ENCODE data around the gene KRTAP12-3. TPM values are rescaled to one million over a fixed set of nuclear protein-coding genes. Genes with fewer than 3 reads are reported as not detected.
"Not testable (repeated sequence)": the region's sequence is repeated elsewhere in the genome, so short reads cannot be mapped to it uniquely, and the experiment has no call there.

The KRTAP12-3 gene
- total RNA-seq, 1 experiment from 2014 or later = not detected

DNA sequence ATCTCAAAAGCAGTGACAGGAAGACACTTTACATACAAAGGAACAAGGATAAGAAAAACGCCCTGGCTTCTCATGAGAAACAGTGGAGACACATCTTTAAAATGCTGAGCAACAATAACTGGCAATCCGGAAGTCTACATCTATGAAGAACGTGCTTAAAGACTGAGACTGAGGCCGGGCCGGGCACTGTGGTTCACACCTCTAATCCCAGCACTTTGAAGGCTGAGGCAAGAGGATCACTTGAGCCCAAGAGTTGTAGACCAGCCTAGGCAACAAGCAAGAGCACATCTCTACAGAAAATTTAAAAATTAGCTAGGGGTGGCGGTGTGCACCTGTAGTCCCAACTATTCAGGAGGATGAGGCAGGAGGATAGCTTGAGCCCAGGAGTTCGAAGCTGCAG, 26.3 kb downstream of the KRTAP12-3 start:
- Mint-ChIP-seq H3K36me3 (ENCODE audit: insufficient read depth, unreplicated experiment) (no peaks in the 10 kb centered on the region), H3K27me3 (ENCODE audit: unreplicated experiment) (peaks cover 99% of the 10 kb centered on the region)

DNA sequence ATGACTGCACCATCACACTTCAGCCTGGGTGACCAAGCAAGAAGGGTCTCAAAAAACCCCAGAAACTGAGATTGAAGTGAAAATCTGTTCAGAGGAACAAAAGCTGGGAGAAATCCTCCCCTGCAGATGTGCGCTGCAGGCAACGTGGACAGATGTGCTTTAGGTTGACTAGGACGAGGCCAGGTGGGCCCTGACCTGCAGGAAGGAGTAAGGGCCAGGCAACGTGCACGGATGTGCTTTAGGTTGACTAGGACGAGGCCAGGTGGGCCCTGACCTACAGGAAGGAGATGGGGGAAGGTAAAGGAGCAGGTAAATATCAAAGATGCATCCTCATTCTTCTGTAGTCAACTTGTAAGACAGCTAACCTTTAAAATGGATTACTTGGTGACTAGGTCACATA, 26.8 kb downstream of the KRTAP12-3 start:
- no peaks in the 10 kb centered on the region for H3K9me3 Mint-ChIP-seq (ENCODE audit: low read depth, unreplicated experiment)
- no TSS peak for BruUV-seq (replicated peaks)
- intact Hi-C loops (cut with micrococcal nuclease; ENCODE audit: unreplicated experiment) = no loop called here

More for the DNA sequence above, 26.3 kb downstream of the KRTAP12-3 start:
- Mint-ChIP-seq H3K27ac (ENCODE audit: unreplicated experiment) (no peak overlapping the region), H3K9me3 (ENCODE audit: low read depth, unreplicated experiment) (no peaks in the 10 kb centered on the region), H3K4me3 (ENCODE audit: low read depth, unreplicated experiment) (no peak overlapping the region), H3K4me1 (ENCODE audit: low read depth, unreplicated experiment) (no peaks in the 10 kb centered on the region)
- BruUV-seq (replicated peaks) = no TSS peak
- TF ChIP-seq, protein P1, sequence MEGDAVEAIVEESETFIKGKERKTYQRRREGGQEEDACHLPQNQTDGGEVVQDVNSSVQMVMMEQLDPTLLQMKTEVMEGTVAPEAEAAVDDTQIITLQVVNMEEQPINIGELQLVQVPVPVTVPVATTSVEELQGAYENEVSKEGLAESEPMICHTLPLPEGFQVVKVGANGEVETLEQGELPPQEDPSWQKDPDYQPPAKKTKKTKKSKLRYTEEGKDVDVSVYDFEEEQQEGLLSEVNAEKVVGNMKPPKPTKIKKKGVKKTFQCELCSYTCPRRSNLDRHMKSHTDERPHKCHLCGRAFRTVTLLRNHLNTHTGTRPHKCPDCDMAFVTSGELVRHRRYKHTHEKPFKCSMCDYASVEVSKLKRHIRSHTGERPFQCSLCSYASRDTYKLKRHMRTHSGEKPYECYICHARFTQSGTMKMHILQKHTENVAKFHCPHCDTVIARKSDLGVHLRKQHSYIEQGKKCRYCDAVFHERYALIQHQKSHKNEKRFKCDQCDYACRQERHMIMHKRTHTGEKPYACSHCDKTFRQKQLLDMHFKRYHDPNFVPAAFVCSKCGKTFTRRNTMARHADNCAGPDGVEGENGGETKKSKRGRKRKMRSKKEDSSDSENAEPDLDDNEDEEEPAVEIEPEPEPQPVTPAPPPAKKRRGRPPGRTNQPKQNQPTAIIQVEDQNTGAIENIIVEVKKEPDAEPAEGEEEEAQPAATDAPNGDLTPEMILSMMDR (IDR thresholded peaks at IDR 0.05; ENCODE audit: unreplicated experiment) = no peak
- DNase-seq = no peak
- intact Hi-C loops (cut with micrococcal nuclease; ENCODE audit: unreplicated experiment) = no loop called here
- CTCF ChIA-PET = no interaction called here

DNA sequence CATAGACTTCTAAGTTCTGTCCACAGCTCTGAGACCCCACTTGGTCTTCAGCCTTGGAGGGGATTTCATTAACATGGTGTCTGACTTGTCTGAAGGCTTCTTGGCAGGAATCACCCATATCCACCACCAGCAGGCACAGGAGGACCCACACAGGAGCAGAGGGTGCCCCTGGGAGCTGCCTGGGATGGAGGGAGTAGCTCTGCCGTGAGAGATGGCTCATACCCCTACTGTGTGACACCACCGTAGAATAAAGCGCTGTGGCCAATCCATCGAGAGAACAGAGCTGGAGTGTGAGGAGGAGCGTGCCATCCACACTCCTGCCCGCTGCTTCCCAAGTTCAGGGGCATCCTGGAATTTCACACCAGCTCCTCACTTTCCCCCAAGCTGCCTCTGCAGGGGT, 27.3 kb downstream of the KRTAP12-3 start:
- BruUV-seq (replicated peaks); H3K4me1 Mint-ChIP-seq (ENCODE audit: low read depth, unreplicated experiment); H3K27ac Mint-ChIP-seq (ENCODE audit: unreplicated experiment); CTCF ChIA-PET; H3K9me3 Mint-ChIP-seq (ENCODE audit: low read depth, unreplicated experiment); DNase-seq; intact Hi-C loops (cut with micrococcal nuclease; ENCODE audit: unreplicated experiment); H3K4me3 Mint-ChIP-seq (ENCODE audit: low read depth, unreplicated experiment); H3K36me3 Mint-ChIP-seq (ENCODE audit: insufficient read depth, unreplicated experiment): not testable (repeated sequence)
- H3K27me3 Mint-ChIP-seq (ENCODE audit: unreplicated experiment) = peaks cover 97% of the 10 kb centered on the region

More for the DNA sequence above, 26.8 kb downstream of the KRTAP12-3 start:
- no peak for DNase-seq
- TF ChIP-seq, protein P1 (IDR thresholded peaks at IDR 0.05; ENCODE audit: unreplicated experiment) = no peak
- CTCF ChIA-PET = no interaction called here
- peaks cover 97% of the 10 kb centered on the region for H3K27me3 Mint-ChIP-seq (ENCODE audit: unreplicated experiment)
- H3K36me3 Mint-ChIP-seq (ENCODE audit: insufficient read depth, unreplicated experiment) = no peaks in the 10 kb centered on the region
- H3K4me3 Mint-ChIP-seq (ENCODE audit: low read depth, unreplicated experiment) = no peak overlapping the region
- H3K4me1 Mint-ChIP-seq (ENCODE audit: low read depth, unreplicated experiment) = no peaks in the 10 kb centered on the region
- no peak overlapping the region for H3K27ac Mint-ChIP-seq (ENCODE audit: unreplicated experiment)

DNA sequence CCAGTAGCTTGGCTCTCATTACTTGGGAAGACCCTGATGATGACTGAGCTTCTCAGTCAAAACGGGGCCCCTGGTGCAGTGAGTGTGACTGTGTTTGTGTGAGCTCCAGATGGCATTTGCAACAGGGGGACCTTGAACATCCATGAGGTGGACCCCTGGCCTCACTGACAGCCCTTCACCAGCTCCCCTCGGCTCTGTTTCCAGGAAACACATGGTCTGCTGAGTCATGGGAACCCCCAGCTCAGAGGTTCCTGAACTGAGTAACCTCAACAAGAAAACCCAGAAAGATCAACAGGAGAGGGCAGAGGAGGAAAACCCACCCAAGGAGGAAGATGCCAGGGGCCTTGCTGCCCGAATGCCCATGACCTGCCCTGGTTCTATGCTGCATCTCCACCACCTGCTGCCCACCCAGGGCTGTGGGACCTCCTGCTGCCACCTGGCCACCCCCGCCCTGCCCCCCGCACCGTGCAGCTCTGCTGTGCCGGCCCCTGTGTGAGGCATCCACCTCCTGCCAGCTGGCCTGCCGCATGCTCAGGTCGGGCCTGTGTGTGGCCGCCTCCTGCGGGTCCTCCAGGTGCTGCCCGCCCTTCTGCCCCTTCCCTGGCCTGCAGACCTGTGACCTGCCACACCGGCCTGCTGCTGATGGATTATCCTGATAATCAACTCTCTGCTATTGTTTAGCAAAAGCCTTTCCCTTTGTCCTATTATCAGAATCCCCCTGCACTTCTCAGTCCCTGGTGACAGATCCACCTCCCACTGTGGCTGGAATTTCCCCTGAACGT, 28.5 kb downstream of the KRTAP12-3 start:
- CTCF ChIA-PET = no interaction called here
- H3K27me3 Mint-ChIP-seq (ENCODE audit: unreplicated experiment) = peaks cover 97% of the 10 kb centered on the region
- no peak for DNase-seq
- no peaks in the 10 kb centered on the region for H3K9me3 Mint-ChIP-seq (ENCODE audit: low read depth, unreplicated experiment)
- no peak overlapping the region for H3K4me3 Mint-ChIP-seq (ENCODE audit: low read depth, unreplicated experiment)
- H3K4me1 Mint-ChIP-seq (ENCODE audit: low read depth, unreplicated experiment) = no peaks in the 10 kb centered on the region
- BruUV-seq (replicated peaks) = no TSS peak
- H3K36me3 Mint-ChIP-seq (ENCODE audit: insufficient read depth, unreplicated experiment) = no peaks in the 10 kb centered on the region
- no peak overlapping the region for H3K27ac Mint-ChIP-seq (ENCODE audit: unreplicated experiment)
- intact Hi-C loops (cut with micrococcal nuclease; ENCODE audit: unreplicated experiment) = no loop called here
- TF ChIP-seq, protein P1 (IDR thresholded peaks at IDR 0.05; ENCODE audit: unreplicated experiment) = no peak

DNA sequence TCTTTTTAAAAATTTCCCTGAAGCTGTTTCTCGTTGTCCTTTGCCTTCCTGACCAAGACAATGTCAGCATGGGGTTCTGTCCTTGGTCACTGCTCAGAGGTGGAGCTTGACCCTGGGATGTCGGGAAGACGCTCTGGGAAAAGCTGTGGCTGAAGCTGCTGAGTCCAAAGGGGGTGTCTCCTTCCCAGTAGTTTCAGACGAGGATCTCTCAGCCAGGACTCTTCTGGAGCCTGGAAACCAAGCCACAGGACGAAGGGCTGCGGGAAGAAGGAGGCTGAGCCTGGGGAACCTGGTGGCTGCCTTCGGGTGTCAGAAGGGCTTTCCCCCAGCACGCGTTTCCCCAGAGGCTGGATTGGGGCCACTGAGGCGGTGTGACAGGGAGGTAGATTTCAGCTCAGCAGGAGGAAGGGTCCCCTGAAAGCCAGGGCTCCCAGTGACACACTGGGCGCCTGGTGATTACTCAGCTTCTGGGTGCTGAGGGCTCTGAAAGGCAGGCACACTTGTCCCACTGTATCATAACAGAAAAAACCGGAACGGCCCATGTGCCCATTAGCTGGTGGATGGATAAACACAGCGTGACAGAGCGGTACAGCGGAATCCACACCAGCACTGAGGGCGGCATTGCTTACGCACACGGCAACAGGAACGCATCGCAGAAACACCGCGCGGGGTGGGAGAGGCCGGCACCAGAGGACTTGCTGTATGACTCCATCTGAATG, 29.3 kb downstream of the KRTAP12-3 start:
- no peaks in the 10 kb centered on the region for H3K4me1 Mint-ChIP-seq (ENCODE audit: low read depth, unreplicated experiment)
- intact Hi-C loops (cut with micrococcal nuclease; ENCODE audit: unreplicated experiment) = no loop called here
- DNase-seq = no peak
- no TSS peak for BruUV-seq (replicated peaks)
- H3K36me3 Mint-ChIP-seq (ENCODE audit: insufficient read depth, unreplicated experiment) = no peaks in the 10 kb centered on the region
- TF ChIP-seq, protein P1 (IDR thresholded peaks at IDR 0.05; ENCODE audit: unreplicated experiment) = no peak
- H3K27ac Mint-ChIP-seq (ENCODE audit: unreplicated experiment) = no peak overlapping the region
- CTCF ChIA-PET = no interaction called here
- peaks cover 97% of the 10 kb centered on the region for H3K27me3 Mint-ChIP-seq (ENCODE audit: unreplicated experiment)
- no peaks in the 10 kb centered on the region for H3K9me3 Mint-ChIP-seq (ENCODE audit: low read depth, unreplicated experiment)
- no peak overlapping the region for H3K4me3 Mint-ChIP-seq (ENCODE audit: low read depth, unreplicated experiment)
